ENCODE results near the gene CSNK2A1.

- TF ChIP-seq CTCF (IDR thresholded peaks at IDR 0.05; ENCODE audit: low read depth, low read length) (no peak), EZH2phosphoT487 (IDR thresholded peaks at IDR 0.05; ENCODE audit: low read depth) (no peak)
Measured at GRCh38 chr20:572727-573126, 29.1 kb upstream of the CSNK2A1 start.
